A549 (cell line): ENCODE data around the gene CYB561. TPM values are rescaled to one million over a fixed set of nuclear protein-coding genes. Genes with fewer than 3 reads are reported as not detected.

Experiments
- ATAC-seq, 2 experiments: fragments of 200-7000 bp in 1 of 2; fragments of >200 bp in 1 of 2; cut with Nextera tagmentation in 1 of 2; cut with Tn5 transposase in 1 of 2; 3 replicates each; pipeline versions ENCODE4 v1.8.0 to v1.9.1; 2018 to 2020; ENCODE audit warnings: mild to moderate bottlenecking in 1 of 2, moderate library complexity in 1 of 2
- CTCF ChIA-PET: fragments of 300-600 bp; sonication (Branson Sonifier 250); formaldehyde crosslinking; extraction: SDS; loops from one replicate; lab custom pipeline; 2021; ENCODE audit warnings: antibody characterized with exemption, inconsistent platforms; lab: Yijun Ruan, JAX
- POLR2A ChIA-PET: fragments of 350-600 bp; formaldehyde crosslinking; extraction: SDS; loops from one replicate; lab custom pipeline; 2021; ENCODE audit warnings: antibody characterized with exemption, inconsistent platforms; lab: Yijun Ruan, JAX
- DNase-seq, 2 experiments: peaks; one replicate each; pipeline versions ENCODE4 v3.0.0 to v3.0.0-alpha.2; 2011 to 2016; ENCODE audit warnings: low read depth in 1 of 2, low spot score in 1 of 2
- FAIRE-seq: peaks from 2 replicates; lab custom pipeline; 2011; peaks lifted over from hg19 to GRCh38; lab: Jason Lieb, UNC
- H3K27ac ChIP-seq, 2 experiments: fragments of >200 bp; sonication (Bioruptor Twin); formaldehyde crosslinking; 3 replicates each; pipeline ENCODE4 v1.5.1; 2016 to 2017
- H3K4me1 ChIP-seq: fragments of >200 bp; sonication (Bioruptor Twin); formaldehyde crosslinking; 3 replicates; pipeline ENCODE4 v1.6.1; 2016
- H3K4me2 ChIP-seq: fragments of >200 bp; sonication (Bioruptor Twin); formaldehyde crosslinking; 3 replicates; pipeline ENCODE4 v1.6.1; 2016
- H3K4me3 ChIP-seq: fragments of >200 bp; sonication (Bioruptor Twin); formaldehyde crosslinking; 3 replicates; pipeline ENCODE4 v1.5.1; 2016
- H3K9me3 ChIP-seq: fragments of >200 bp; sonication (Bioruptor Twin); formaldehyde crosslinking; 3 replicates; pipeline ENCODE4 v1.6.1; 2016
- BCL3 ChIP-seq: fragments of >200 bp; sonication (Bioruptor Twin); formaldehyde crosslinking; IDR thresholded peaks from 3 replicates; pipeline ENCODE4 v1.6.1; 2016
- CTCF ChIP-seq: fragments of >200 bp; sonication (Bioruptor Twin); formaldehyde crosslinking; IDR thresholded peaks from 3 replicates; pipeline ENCODE4 v1.5.1; 2016
- E2F6 ChIP-seq: IDR thresholded peaks from 2 replicates; pipeline ENCODE4 v1.6.1; 2012; ENCODE audit warnings: low read depth, borderline replicate concordance
- EP300 ChIP-seq, 2 experiments: fragments of >200 bp; sonication (Bioruptor Twin); formaldehyde crosslinking; IDR thresholded peaks; 2 replicates in 1 of 2; 3 replicates in 1 of 2; pipeline ENCODE4 v1.6.1; 2016 to 2017
- FOSB ChIP-seq: fragments of 250-450 bp; sonication (Bioruptor Pico); IDR thresholded peaks from 2 replicates; pipeline ENCODE4 v1.5.0; 2020; ENCODE audit warnings: mild to moderate bottlenecking, moderate library complexity
- JUNB ChIP-seq: fragments of >200 bp; sonication (Bioruptor Twin); formaldehyde crosslinking; IDR thresholded peaks from 2 replicates; pipeline ENCODE4 v1.6.1; 2016
- MAFK ChIP-seq: fragments of 450-650 bp; IDR thresholded peaks from 2 replicates; pipeline ENCODE4 v1.6.1; 2014; ENCODE audit not compliant: partially characterized antibody
- MAX ChIP-seq: IDR thresholded peaks from 2 replicates; pipeline ENCODE4 v1.6.1; 2012
- PBX3 ChIP-seq: IDR thresholded peaks from 2 replicates; pipeline ENCODE4 v1.6.1; 2012
- PHF8 ChIP-seq: fragments of 200-600 bp; sonication (generic); IDR thresholded peaks from 2 replicates; pipeline ENCODE4 v1.6.1; 2016; ENCODE audit warnings: low read depth, mild to moderate bottlenecking, antibody characterized with exemption, moderate library complexity, borderline replicate concordance
- POLR2AphosphoS2 ChIP-seq: conservative IDR thresholded peaks from 2 replicates; pipeline ENCODE4 v1.6.1; 2012; ENCODE audit warnings: low read length, improper control_type of control experiment, inconsistent platforms
- RNF2 ChIP-seq: fragments of 200-600 bp; sonication (generic); IDR thresholded peaks from 2 replicates; pipeline ENCODE4 v1.6.1; 2016; ENCODE audit warnings: low read depth, mild to moderate bottlenecking, antibody characterized with exemption, moderate library complexity, borderline replicate concordance
- ZC3H11A ChIP-seq: fragments of 450-650 bp; IDR thresholded peaks from 2 replicates; pipeline ENCODE4 v1.6.1; 2014; ENCODE audit warnings: antibody characterized with exemption, mild to moderate bottlenecking
- ZSCAN20 ChIP-seq: fragments of 250-450 bp; sonication (Bioruptor Pico); IDR thresholded peaks from 2 replicates; pipeline ENCODE4 v1.8.0; 2022; ENCODE audit warnings: mild to moderate bottlenecking, moderate library complexity
- WGBS: methylation state at CpG from one replicate; pipeline ENCODE4 v1.1.6; 2017; ENCODE audit errors: missing lambda C conversion rate; 5-methylcytosine and 5-hydroxymethylcytosine counted together
- polyA plus RNA-seq, 4 experiments: library from polyadenylated mRNA; depleted of rRNA in 3 of 4; stranded (reverse); fragments of >200 nt; fragmentation: RNase III in 1 of 4; extraction: RNeasy Plus Mini Kit Qiagen cat#74134 plus additional on column Dnase treatment in 1 of 4; gene quantifications; 2 replicates in 3 of 4; 3 replicates in 1 of 4; pipeline ENCODE4 v1.2.3, GENCODE V29; 2011 to 2017

CYB561 gene
- polyA plus RNA-seq, 2 of the 4 experiments (the other 2 are of a cell fraction), result 16.6 to 27.2 TPM

GRCh38 chr17:63429766-63430165 lies 16.3 kb downstream of the CYB561 start:
- Histone ChIP-seq H3K9me3 (no peaks in the 10 kb centered on the region), H3K4me1 (peaks cover 35% of the 10 kb centered on the region), H3K4me3 (no peak overlapping the region), H3K27ac (no peak overlapping the region), H3K4me2 (no peak overlapping the region)
- ATAC-seq, result no peak
- ChIA-PET POLR2A (no interaction called here), CTCF (interaction anchor here (1.6 to 22.0 kb wide), 7 partner anchors 14 to 758 kb away, joined by 3 to 364 read pairs (median 38); partner anchors contain the start of genes ACE and CYB561)
- 93% methylated on average over 7 of the region's 7 CpGs for WGBS
- no peak for FAIRE-seq
- DNase-seq, result no peak
- TF ChIP-seq MAFK, result peak; percentile 30
- no peak for TF ChIP-seq EP300 (IDR thresholded peaks at IDR 0.05)

GRCh38 chr17:63426917-63427308 lies 19.2 kb downstream of the CYB561 start:
- no peak for DNase-seq
- Histone ChIP-seq H3K4me2 (no peak overlapping the region), H3K9me3 (no peaks in the 10 kb centered on the region), H3K4me3 (no peak overlapping the region), H3K4me1 (peaks cover 6% of the 10 kb centered on the region), H3K27ac (no peak overlapping the region)
- TF ChIP-seq PHF8 (no peak), MAX (no peak), CTCF (no peak), EP300 (IDR thresholded peaks at IDR 0.05) (no peak), BCL3 (no peak), ZSCAN20 (CRISPR knock-in tag) (no peak), ZC3H11A (no peak), E2F6 (no peak), PBX3 (no peak), RNF2 (no peak), FOSB (no peak), JUNB (no peak)
- ATAC-seq, result no peak
- no peak for FAIRE-seq
- WGBS, result 84% methylated on average over 2 of the region's 2 CpGs
- ChIA-PET POLR2A (no interaction called here), CTCF (interaction anchor here (0.6 to 17.8 kb wide), 14 partner anchors 8 to 755 kb away, joined by 3 to 364 read pairs (median 16); partner anchors contain the start of genes ACE and CYB561)

GRCh38 chr17:63426041-63426916 lies 19.8 kb downstream of the CYB561 start:
- POLR2A ChIA-PET, result interaction anchor here (0.7 to 1.3 kb wide), 4 partner anchors 10 to 187 kb away, joined by 3 to 4 read pairs (median 4); no protein-coding TSS in a partner anchor
- Histone ChIP-seq H3K4me3 (no peak overlapping the region), H3K4me1 (no peaks in the 10 kb centered on the region), H3K9me3 (no peaks in the 10 kb centered on the region), H3K4me2 (no peak overlapping the region)
- WGBS, result 82% methylated on average over 22 of the region's 22 CpGs
- FAIRE-seq, result no peak
- TF ChIP-seq JUNB (no peak), POLR2AphosphoS2 (0 out of 2 replicates have a peak, but pooled peaks have one; percentile 57)
- TF ChIP-seq, all 56 proteins: peak for 1
- no peak overlapping the region for H3K27ac ChIP-seq
- CTCF ChIA-PET, result interaction anchor here (0.5 to 17.8 kb wide), 79 partner anchors 7 to 1433 kb away, joined by 3 to 364 read pairs (median 5); partner anchors contain the start of genes ACE, CYB561, DCAF7 and MAP3K3
- ATAC-seq, result no peak; a peak in 1 of 6 replicates
- no peak for DNase-seq
